GM20000 (cell line): ENCODE results near the gene SPG7.
"Not testable (repeated sequence)": the region's sequence is repeated elsewhere in the genome, so short reads cannot be mapped to it uniquely, and the experiment has no call there.

Experiments used
- DNase-seq: peaks from one replicate; pipeline ENCODE4 v3.0.0; 2012; ENCODE audit warnings: low spot score
- TF ChIP-seq, protein P1 (sequence below): IDR thresholded peaks from 2 replicates; pipeline ENCODE4 v1.5.1; 2012; ENCODE audit warnings: mild to moderate bottlenecking, control low read depth; ENCODE audit errors: extremely low read depth, missing control alignments

SPG7 gene

DNA sequence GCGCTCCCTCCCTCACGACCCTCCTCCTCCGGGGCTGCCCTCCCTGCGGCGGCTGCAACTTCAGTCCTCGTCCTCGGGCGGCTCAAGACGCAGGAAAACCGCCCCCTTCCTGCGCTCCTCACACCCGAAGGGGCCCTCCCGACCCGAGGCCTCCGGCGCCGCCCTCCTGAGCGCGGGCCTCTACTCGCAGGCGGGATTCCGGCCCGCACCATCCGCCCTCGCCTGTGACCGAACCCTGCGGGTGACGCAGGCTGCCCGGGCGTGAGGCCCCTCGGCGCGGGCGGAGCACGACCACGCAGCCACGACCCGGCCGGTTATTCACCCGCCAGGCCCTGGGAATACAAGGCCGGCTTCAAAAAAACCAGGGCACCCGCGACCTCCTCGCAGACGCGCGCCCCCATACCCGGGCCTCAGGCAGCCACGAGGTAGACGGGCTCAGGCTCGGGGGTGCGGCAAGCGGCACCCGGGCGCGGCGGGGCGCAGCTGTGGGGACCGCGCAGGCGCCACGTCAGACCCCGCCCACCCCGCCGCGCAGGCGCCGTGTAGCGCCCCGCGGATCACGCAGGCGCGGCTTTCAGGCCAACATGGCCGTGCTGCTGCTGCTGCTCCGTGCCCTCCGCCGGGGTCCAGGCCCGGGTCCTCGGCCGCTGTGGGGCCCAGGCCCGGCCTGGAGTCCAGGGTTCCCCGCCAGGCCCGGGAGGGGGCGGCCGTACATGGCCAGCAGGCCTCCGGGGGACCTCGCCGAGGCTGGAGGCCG, at the start of gene SPG7:
Gene SPG7, plus strand, starts transcription at position 570 of the 757 bp plus-strand sequence. Its CDS starts 15 bp downstream, at position 585.
- TF ChIP-seq, protein P1, sequence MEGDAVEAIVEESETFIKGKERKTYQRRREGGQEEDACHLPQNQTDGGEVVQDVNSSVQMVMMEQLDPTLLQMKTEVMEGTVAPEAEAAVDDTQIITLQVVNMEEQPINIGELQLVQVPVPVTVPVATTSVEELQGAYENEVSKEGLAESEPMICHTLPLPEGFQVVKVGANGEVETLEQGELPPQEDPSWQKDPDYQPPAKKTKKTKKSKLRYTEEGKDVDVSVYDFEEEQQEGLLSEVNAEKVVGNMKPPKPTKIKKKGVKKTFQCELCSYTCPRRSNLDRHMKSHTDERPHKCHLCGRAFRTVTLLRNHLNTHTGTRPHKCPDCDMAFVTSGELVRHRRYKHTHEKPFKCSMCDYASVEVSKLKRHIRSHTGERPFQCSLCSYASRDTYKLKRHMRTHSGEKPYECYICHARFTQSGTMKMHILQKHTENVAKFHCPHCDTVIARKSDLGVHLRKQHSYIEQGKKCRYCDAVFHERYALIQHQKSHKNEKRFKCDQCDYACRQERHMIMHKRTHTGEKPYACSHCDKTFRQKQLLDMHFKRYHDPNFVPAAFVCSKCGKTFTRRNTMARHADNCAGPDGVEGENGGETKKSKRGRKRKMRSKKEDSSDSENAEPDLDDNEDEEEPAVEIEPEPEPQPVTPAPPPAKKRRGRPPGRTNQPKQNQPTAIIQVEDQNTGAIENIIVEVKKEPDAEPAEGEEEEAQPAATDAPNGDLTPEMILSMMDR: no peak
- peak; percentile 100 for DNase-seq

DNA sequence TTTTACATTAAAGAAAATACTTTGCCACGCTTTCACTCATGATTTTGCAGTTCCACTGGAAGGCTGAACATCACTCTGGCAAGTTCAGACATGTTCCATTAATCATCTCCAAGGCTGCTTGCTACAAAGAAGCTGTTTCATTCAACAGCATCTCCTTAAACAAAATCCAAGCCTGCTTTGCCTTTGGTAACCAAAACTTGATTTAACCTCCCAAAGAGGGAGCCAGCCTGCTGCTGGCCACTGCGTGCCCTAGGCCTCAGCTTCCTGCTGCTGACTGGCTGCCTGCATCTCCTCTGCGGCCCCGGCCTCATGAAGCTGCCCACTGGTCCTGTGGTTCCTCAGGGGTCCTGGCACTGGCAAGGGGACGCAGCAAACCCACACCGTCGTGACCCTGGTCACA, 49.7 kb upstream of the SPG7 start:
- DNase-seq: no peak

DNA sequence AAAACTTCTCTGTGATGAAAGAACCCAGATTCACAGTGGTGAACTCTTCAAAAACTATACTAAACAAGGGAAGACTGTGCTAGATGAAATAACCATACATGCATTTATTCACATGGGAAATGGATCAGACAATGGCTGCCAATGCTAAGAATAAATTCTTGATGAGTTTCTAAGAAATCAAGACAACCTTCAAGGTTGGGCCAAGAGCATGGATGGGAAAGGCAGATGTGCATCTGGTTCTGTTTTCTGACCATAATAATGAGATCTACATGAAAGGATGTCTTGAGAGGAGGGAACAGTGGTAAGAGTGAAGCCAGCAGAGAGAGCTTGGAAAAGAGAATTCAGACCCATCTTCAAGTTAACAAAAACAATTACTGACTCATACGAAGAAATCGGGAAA, 49.2 kb upstream of the SPG7 start:
- no peak for DNase-seq
- TF ChIP-seq, protein P1: no peak

More for the DNA sequence above, 49.7 kb upstream of the SPG7 start:
- TF ChIP-seq, protein P1: no peak

DNA sequence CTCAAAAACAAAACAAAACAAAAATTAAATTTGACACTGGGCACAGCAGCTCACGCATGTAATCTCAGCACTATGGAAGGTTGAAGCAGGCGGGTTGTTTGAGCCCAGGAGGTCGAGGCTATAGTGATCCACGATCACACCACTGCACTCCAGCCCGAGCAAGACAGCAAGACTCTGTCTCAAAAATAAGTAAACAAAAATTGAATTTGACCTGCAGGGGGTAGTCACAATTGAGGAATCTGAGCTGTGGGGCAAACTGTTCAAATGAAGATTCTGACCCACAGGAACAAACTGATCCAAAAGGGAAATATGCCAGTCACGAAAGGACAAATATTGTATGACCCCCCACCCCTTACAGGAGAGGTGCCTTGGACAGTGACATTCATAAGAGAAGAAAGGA, 47.6 kb upstream of the SPG7 start:
- DNase-seq: no peak
- TF ChIP-seq, protein P1: no peak

DNA sequence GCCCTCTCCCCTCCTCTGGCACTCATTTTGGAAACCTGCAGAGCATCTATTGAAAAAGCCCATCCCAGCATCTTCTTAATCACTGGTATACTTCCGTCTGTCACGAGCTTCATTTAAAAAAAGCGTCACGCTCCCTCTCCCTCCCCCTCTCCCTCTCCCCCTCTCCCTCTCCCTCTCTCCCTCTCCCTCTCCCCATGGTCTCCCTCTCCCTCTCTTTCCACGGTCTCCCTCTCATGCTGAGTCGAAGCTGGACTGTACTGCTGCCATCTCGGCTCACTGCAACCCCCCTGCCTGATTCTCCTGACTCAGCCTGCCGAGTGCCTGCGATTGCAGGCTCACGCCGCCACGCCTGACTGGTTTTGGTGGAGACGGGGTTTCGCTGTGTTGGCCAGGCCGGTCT, 46.3 kb upstream of the SPG7 start:
- not testable (repeated sequence) for DNase-seq

DNA sequence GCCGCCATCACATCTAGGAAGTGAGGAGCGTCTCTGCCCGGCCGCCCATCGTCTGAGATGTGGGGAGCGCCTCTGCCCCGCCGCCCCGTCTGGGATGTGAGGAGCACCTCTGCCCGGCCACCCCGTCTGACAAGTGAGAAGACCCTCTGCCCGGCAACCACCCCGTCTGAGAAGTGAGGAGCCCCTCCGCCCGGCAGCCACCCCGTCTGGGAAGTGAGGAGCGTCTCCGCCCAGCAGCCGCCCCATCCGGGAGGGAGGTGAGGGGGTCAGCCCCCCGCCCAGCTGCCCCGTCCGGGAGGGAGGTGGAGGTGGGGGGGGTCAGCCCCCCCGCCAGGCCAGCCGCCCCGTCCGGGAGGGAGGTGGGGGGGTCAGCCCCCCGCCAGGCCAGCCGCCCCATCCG, 45.6 kb upstream of the SPG7 start:
- not testable (repeated sequence) for DNase-seq

DNA sequence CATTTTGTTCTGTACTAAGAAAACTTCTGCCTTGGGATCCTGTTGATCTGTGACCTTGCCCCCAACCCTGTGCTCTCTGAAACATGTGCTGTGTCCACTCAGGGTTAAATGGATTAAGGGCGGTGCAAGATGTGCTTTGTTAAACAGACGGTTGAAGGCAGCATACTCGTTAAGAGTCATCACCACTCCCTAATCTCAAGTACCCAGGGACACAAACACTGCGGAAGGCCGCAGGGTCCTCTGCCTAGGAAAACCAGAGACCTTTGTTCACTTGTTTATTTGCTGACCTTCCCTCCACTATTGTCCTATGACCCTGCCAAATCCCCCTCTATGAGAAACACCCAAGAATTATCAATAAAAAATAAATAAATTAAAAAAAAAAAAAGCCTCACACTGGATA, 44.9 kb upstream of the SPG7 start:
- DNase-seq: not testable (repeated sequence)

DNA sequence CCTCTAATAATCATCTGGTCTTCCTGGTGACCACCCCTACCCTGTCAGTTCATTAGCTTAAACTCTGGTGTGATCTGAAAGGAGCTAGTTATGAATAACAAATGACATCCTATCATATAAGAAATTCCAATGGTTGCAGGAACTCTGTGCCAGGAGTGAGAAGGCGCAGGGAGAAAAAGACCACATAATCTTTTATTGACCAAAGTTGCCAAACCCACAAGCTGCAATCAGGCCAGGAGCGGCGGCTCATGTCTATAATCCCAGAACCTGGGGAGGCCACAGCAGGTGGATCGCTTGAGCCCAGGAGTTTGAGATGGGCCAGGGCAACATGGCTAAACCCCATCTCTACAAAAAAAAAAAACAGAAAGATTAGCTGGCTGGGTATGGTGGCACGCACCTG, 41.3 kb upstream of the SPG7 start:
- TF ChIP-seq, protein P1: no peak
- no peak for DNase-seq

DNA sequence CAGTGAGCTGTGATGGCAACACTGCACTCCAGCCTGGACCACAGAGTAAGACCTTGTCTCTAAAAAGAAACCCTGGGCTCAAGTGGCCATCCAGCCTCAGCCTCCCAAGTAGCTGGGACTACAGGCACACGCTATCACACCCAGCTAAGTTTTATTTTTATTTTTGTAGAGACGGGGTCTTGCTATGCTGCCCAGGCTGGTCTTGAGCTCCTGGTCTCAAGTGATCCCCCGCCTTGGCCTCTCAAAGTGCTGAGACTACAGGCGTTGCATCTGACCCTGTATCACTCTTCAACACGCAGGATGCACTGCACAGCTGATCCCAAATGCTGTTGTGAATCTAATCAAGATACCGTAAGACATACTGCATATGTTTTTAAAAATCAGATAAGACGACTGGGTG, 40.8 kb upstream of the SPG7 start:
- TF ChIP-seq, protein P1: no peak
- no peak for DNase-seq
